Astrocyte (in vitro differentiated cells and primary cell): Measurements from ENCODE around the gene TBX18. TPM values are rescaled to one million over a fixed set of nuclear protein-coding genes. Genes with fewer than 3 reads are reported as not detected.

Source experiments
- DNase-seq: peaks from one replicate; pipeline ENCODE4 v3.0.0-alpha.2; 2010; ENCODE audit warnings: low read depth
- FAIRE-seq: peaks from 2 replicates; lab custom pipeline; 2011; peaks lifted over from hg19 to GRCh38; lab: Jason Lieb, UNC
- H2AFZ ChIP-seq: 2 replicates; pipeline ENCODE4 v1.6.0; 2012; ENCODE audit warnings: low read depth, low read length, inconsistent platforms
- H3K27ac ChIP-seq: 2 replicates; pipeline ENCODE4 v1.5.1; 2011; ENCODE audit warnings: low read depth, low read length, inconsistent platforms
- H3K27me3 ChIP-seq: 2 replicates; pipeline ENCODE4 v1.6.0; 2011; ENCODE audit warnings: low read length, inconsistent platforms; ENCODE audit not compliant: insufficient read depth
- H3K36me3 ChIP-seq: 2 replicates; pipeline ENCODE4 v1.5.1; 2011; ENCODE audit warnings: low read length, inconsistent platforms; ENCODE audit not compliant: insufficient read depth
- H3K4me1 ChIP-seq: 2 replicates; pipeline ENCODE4 v1.5.1; 2011; ENCODE audit warnings: low read length, inconsistent platforms; ENCODE audit not compliant: insufficient read depth
- H3K4me2 ChIP-seq: 2 replicates; pipeline ENCODE4 v1.6.0; 2012; ENCODE audit warnings: low read length, inconsistent platforms
- H3K4me3 ChIP-seq: 2 replicates; pipeline ENCODE4 v1.5.1; 2011; ENCODE audit warnings: low read depth, mild to moderate bottlenecking, low read length, inconsistent platforms; ENCODE audit not compliant: insufficient read depth
- H3K79me2 ChIP-seq: 2 replicates; pipeline ENCODE4 v1.6.0; 2012; ENCODE audit warnings: mild to moderate bottlenecking, low read length, inconsistent platforms; ENCODE audit not compliant: insufficient read depth
- H3K9ac ChIP-seq: 2 replicates; pipeline ENCODE4 v1.6.0; 2012; ENCODE audit warnings: mild to moderate bottlenecking, low read length, inconsistent platforms
- H3K9me3 ChIP-seq: 2 replicates; pipeline ENCODE4 v1.5.1; 2012; ENCODE audit warnings: low read depth, mild to moderate bottlenecking, low read length, inconsistent platforms; ENCODE audit not compliant: insufficient read depth
- H4K20me1 ChIP-seq: 2 replicates; pipeline ENCODE4 v1.6.0; 2012; ENCODE audit warnings: low read length, inconsistent platforms; ENCODE audit not compliant: insufficient read depth
- H3K27ac Mint-ChIP-seq: one replicate; pipeline ENCODE4 v1.8.0; 2021; ENCODE audit warnings: mild to moderate bottlenecking, mixed read lengths; ENCODE audit not compliant: unreplicated experiment
- H3K27me3 Mint-ChIP-seq: one replicate; pipeline ENCODE4 v1.8.0; 2021; ENCODE audit warnings: low read depth, mixed read lengths; ENCODE audit not compliant: unreplicated experiment
- H3K36me3 Mint-ChIP-seq: one replicate; pipeline ENCODE4 v1.8.0; 2021; ENCODE audit warnings: low read depth, mixed read lengths; ENCODE audit not compliant: unreplicated experiment
- H3K4me1 Mint-ChIP-seq: one replicate; pipeline ENCODE4 v1.8.0; 2021; ENCODE audit warnings: low read depth, mixed read lengths; ENCODE audit not compliant: unreplicated experiment
- H3K4me3 Mint-ChIP-seq: one replicate; pipeline ENCODE4 v1.8.0; 2021; ENCODE audit warnings: mild to moderate bottlenecking, moderate library complexity, mixed read lengths; ENCODE audit not compliant: unreplicated experiment
- H3K9me3 Mint-ChIP-seq: one replicate; pipeline ENCODE4 v1.8.0; 2021; ENCODE audit warnings: mild to moderate bottlenecking, mixed read lengths; ENCODE audit not compliant: unreplicated experiment
- EZH2 ChIP-seq: IDR thresholded peaks from 2 replicates; pipeline ENCODE4 v1.6.1; 2012; ENCODE audit warnings: mild to moderate bottlenecking, low read length, inconsistent platforms; ENCODE audit not compliant: insufficient read depth
- total RNA-seq: library from RNA; stranded (reverse); gene quantifications from 2 replicates; pipeline ENCODE4 v1.2.1, GENCODE V29; 2021
- TF ChIP-seq, protein P1 (sequence below): IDR thresholded peaks from 2 replicates; pipeline ENCODE4 v1.5.1; 2011; ENCODE audit warnings: low read depth, mild to moderate bottlenecking, inconsistent platforms, low read length, moderate library complexity; ENCODE audit not compliant: insufficient read depth

The TBX18 gene
- total RNA-seq, 1 donor from 2014 or later, result 12.5 TPM

DNA sequence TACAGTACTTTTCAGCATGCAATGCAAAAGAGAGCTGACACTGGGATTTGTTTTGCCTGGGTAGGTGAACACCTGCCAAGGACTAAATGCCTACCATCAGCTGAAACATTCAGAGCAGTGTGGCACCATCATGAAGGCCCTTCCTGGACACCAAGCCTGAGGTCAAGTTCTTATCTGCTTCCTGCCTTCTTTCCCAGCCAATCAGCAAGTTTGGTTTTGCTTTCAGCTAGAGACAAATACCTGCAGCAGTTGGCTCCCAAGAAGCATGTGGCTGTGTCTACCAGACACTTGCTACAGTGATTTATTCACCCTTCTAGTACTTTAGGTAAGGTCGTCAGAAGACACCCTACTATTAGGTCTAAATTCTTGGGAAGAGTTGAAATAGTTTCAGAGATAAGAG, 112.8 kb downstream of the TBX18 start:
- no peak for FAIRE-seq
- no peaks in the 10 kb centered on the region for H3K9me3 ChIP-seq

DNA sequence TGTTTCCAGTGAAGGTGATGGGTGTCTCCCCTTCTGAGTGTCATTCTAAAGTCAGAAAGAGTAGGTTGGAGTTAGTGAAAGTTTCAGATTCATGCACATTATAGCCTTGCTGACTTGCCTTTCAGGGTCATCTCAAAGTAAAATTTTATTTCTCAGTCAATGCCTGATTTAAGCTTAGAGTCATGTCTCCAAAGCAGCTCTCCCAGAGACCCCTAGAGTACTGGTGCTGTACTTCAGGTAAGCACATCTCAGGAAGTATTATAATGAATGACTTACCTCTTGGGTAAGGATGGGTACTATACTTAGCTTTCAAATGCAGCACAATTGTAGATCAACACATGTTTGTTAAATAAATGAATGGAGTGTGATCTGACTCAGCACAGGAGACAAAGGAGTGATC, 116.0 kb downstream of the TBX18 start:
- Mint-ChIP-seq H3K36me3 (no peaks in the 10 kb centered on the region), H3K4me1 (peaks cover 42% of the 10 kb centered on the region), H3K27ac (no peak overlapping the region), H3K27me3 (no peaks in the 10 kb centered on the region), H3K9me3 (peaks cover 2% of the 10 kb centered on the region), H3K4me3 (no peak overlapping the region)
- Histone ChIP-seq H3K4me2 (no peak overlapping the region), H3K27me3 (no peaks in the 10 kb centered on the region), H2AFZ (no peak overlapping the region), H3K9ac (no peak overlapping the region), H4K20me1 (no peaks in the 10 kb centered on the region), H3K27ac (no peak overlapping the region), H3K4me1 (peaks cover 33% of the 10 kb centered on the region), H3K4me3 (no peak overlapping the region), H3K79me2 (no peaks in the 10 kb centered on the region), H3K9me3 (no peaks in the 10 kb centered on the region), H3K36me3 (no peaks in the 10 kb centered on the region)
- DNase-seq (no peak), FAIRE-seq (no peak)
- TF ChIP-seq EZH2, result no peak
- TF ChIP-seq, protein P1, sequence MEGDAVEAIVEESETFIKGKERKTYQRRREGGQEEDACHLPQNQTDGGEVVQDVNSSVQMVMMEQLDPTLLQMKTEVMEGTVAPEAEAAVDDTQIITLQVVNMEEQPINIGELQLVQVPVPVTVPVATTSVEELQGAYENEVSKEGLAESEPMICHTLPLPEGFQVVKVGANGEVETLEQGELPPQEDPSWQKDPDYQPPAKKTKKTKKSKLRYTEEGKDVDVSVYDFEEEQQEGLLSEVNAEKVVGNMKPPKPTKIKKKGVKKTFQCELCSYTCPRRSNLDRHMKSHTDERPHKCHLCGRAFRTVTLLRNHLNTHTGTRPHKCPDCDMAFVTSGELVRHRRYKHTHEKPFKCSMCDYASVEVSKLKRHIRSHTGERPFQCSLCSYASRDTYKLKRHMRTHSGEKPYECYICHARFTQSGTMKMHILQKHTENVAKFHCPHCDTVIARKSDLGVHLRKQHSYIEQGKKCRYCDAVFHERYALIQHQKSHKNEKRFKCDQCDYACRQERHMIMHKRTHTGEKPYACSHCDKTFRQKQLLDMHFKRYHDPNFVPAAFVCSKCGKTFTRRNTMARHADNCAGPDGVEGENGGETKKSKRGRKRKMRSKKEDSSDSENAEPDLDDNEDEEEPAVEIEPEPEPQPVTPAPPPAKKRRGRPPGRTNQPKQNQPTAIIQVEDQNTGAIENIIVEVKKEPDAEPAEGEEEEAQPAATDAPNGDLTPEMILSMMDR, result no peak

More for the DNA sequence above, 112.8 kb downstream of the TBX18 start:
- Histone ChIP-seq H3K4me2 (peak overlapping the region; percentile 74), H3K4me3 (no peak overlapping the region), H2AFZ (no peak overlapping the region), H4K20me1 (no peaks in the 10 kb centered on the region), H3K27me3 (no peaks in the 10 kb centered on the region), H3K9ac (no peak overlapping the region), H3K4me1 (peaks cover 15% of the 10 kb centered on the region), H3K27ac (peak overlapping the region; percentile 69), H3K79me2 (no peaks in the 10 kb centered on the region), H3K36me3 (no peaks in the 10 kb centered on the region)
- H3K27ac Mint-ChIP-seq, result peak overlapping the region; percentile 79
- peaks cover 25% of the 10 kb centered on the region for H3K4me1 Mint-ChIP-seq
- H3K36me3 Mint-ChIP-seq, result no peaks in the 10 kb centered on the region
- DNase-seq, result peak; percentile 12
- peaks cover 3% of the 10 kb centered on the region for H3K9me3 Mint-ChIP-seq
- no peak overlapping the region for H3K4me3 Mint-ChIP-seq
- no peak for TF ChIP-seq EZH2
- TF ChIP-seq, protein P1, result no peak
- no peaks in the 10 kb centered on the region for H3K27me3 Mint-ChIP-seq

DNA sequence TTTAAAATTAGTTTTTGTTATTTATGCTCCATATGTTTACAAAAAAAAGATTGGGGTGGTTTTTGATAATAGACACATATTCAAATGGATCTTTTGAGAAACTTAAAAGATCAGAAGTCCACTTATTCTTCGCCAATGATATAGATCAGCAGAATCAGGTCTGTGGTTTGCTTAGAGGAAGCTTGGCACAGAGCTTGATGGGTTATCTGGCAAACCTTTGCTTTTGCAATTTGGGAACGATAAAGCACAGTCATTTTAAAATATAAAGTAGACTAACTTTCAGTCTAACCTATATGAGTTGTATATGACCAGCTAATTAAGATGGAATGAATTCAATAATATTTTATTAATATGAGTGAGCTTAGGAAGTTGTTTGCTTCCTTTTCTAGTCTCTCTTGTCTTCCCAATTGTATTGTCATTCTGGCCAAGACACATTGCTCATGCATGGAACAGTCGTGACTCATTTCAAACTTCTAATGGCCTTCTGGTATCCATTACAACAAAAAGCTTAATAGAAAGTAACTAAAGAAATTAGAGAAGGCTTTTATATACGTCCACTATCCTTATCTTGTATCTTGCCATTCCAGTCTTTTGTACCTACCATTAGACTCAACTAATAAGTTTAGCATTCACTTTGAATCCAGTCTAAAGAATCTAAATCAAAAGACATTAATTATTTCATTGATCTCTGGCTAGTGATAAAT, 118.7 kb downstream of the TBX18 start:
- Histone ChIP-seq H3K27me3 (no peaks in the 10 kb centered on the region), H3K27ac (peak overlapping the region; percentile 56), H3K79me2 (no peaks in the 10 kb centered on the region), H3K9ac (no peak overlapping the region), H3K4me3 (no peak overlapping the region), H2AFZ (no peak overlapping the region), H4K20me1 (no peaks in the 10 kb centered on the region), H3K4me2 (peak overlapping the region; percentile 73), H3K36me3 (no peaks in the 10 kb centered on the region), H3K4me1 (peaks cover 17% of the 10 kb centered on the region), H3K9me3 (no peaks in the 10 kb centered on the region)
- FAIRE-seq (peak; percentile 72), DNase-seq (peak; percentile 80)
- H3K27ac Mint-ChIP-seq, result no peak overlapping the region
- H3K9me3 Mint-ChIP-seq, result peaks cover 2% of the 10 kb centered on the region
- H3K4me3 Mint-ChIP-seq, result no peak overlapping the region
- H3K36me3 Mint-ChIP-seq, result no peaks in the 10 kb centered on the region
- no peaks in the 10 kb centered on the region for H3K27me3 Mint-ChIP-seq
- H3K4me1 Mint-ChIP-seq, result peaks cover 19% of the 10 kb centered on the region
- TF ChIP-seq, protein P1, result no peak
- TF ChIP-seq EZH2, result no peak
